Osteoblast (primary cell): Measurements from ENCODE around the gene AHNAK. TPM values are rescaled to one million over a fixed set of nuclear protein-coding genes. Genes with fewer than 3 reads are reported as not detected.
A peak's percentile ranks its signal among the peaks of the same experiment; 100 is the strongest.

Experiments used
- DNase-seq: peaks from one replicate; pipeline ENCODE4 v3.0.0; 2011; ENCODE audit warnings: low spot score, mixed read lengths; ENCODE audit not compliant: insufficient read length; ENCODE audit errors: missing footprints
- H2AFZ ChIP-seq: 2 replicates; pipeline ENCODE4 v1.6.0; 2011; ENCODE audit warnings: mild to moderate bottlenecking, low read length
- H3K27ac ChIP-seq: 2 replicates; pipeline ENCODE4 v1.5.1; 2011; ENCODE audit warnings: mild to moderate bottlenecking, low read depth, low read length, moderate library complexity
- H3K27me3 ChIP-seq: 2 replicates; pipeline ENCODE4 v1.6.0; 2012; ENCODE audit warnings: mild to moderate bottlenecking, control low read depth, inconsistent platforms, low read length, moderate library complexity; ENCODE audit not compliant: insufficient read depth
- H3K36me3 ChIP-seq: 2 replicates; pipeline ENCODE4 v1.5.1; 2011; ENCODE audit warnings: mild to moderate bottlenecking, low read length, control low read depth, moderate library complexity; ENCODE audit not compliant: insufficient read depth
- H3K4me1 ChIP-seq: 2 replicates; pipeline ENCODE4 v1.5.1; 2011; ENCODE audit warnings: mild to moderate bottlenecking, low read length, control low read depth, moderate library complexity; ENCODE audit not compliant: insufficient read depth
- H3K4me2 ChIP-seq: 2 replicates; pipeline ENCODE4 v1.6.0; 2011; ENCODE audit warnings: mild to moderate bottlenecking, low read length; ENCODE audit not compliant: insufficient read depth
- H3K4me3 ChIP-seq: fragments of 200-600 bp; sonication (generic); 3 replicates; pipeline ENCODE4 v1.5.1; 2012; ENCODE audit warnings: mild to moderate bottlenecking, low read length, inconsistent platforms; ENCODE audit not compliant: insufficient read depth
- H3K79me2 ChIP-seq: 2 replicates; pipeline ENCODE4 v1.6.0; 2012; ENCODE audit warnings: mild to moderate bottlenecking, low read length, control low read depth, inconsistent platforms; ENCODE audit not compliant: insufficient read depth
- H3K9me3 ChIP-seq: 2 replicates; pipeline ENCODE4 v1.5.1; 2011; ENCODE audit warnings: low read depth, low read length, control low read depth
- H4K20me1 ChIP-seq: 2 replicates; pipeline ENCODE4 v1.6.0; 2012; ENCODE audit warnings: mild to moderate bottlenecking, low read length, control low read depth; ENCODE audit not compliant: insufficient read depth
- total RNA-seq: library from RNA; depleted of rRNA; stranded (reverse); fragments of >200 nt; gene quantifications from 2 replicates; pipeline ENCODE4 v1.2.3, GENCODE V29; 2012
- TF ChIP-seq, protein P1 (sequence below): IDR thresholded peaks from 2 replicates; pipeline ENCODE4 v1.5.1; 2011; ENCODE audit warnings: mild to moderate bottlenecking, low read depth, low read length, moderate library complexity; ENCODE audit errors: extremely low read depth

Gene AHNAK
- total RNA-seq, 1 donor: 720 TPM

DNA sequence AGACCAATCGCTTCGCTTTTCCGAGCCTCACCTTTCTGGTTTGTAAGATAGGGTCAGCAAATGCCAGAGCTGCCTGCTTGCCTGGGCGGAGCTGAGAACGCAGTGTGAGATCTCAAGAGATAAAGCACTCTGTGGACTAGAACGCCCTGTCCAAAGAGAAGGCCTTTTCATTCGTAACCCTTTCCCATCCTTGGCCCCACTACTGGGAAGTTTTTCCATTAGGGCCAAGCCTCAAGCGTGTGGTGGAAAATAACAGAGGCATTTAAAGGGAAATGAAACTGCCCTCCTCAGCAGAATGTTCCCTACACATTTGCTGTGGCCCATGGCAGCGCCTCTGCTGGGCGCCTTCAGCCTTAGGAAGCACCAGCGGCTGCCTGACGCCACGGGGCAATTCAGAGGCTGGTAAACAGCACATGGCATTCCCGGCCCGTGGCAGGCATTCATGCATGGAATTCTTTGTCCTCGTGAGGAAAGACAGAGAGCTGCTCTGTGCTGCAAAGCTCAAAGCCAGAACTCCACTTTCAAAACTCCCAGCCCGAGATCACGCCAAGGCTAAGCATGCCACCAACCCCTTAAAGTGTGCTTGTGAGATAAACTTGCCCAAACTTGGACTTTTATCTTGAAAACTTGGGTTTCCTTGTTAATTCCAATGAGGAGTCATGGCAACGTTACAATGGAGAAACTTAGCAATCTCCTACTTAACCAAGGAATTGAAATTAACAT, 38.1 kb downstream of the AHNAK start:
- peak overlapping the region; percentile 88 for H2AFZ ChIP-seq
- DNase-seq: peak; percentile 89
- peak overlapping the region; percentile 81 for H3K27ac ChIP-seq
- TF ChIP-seq, protein P1, sequence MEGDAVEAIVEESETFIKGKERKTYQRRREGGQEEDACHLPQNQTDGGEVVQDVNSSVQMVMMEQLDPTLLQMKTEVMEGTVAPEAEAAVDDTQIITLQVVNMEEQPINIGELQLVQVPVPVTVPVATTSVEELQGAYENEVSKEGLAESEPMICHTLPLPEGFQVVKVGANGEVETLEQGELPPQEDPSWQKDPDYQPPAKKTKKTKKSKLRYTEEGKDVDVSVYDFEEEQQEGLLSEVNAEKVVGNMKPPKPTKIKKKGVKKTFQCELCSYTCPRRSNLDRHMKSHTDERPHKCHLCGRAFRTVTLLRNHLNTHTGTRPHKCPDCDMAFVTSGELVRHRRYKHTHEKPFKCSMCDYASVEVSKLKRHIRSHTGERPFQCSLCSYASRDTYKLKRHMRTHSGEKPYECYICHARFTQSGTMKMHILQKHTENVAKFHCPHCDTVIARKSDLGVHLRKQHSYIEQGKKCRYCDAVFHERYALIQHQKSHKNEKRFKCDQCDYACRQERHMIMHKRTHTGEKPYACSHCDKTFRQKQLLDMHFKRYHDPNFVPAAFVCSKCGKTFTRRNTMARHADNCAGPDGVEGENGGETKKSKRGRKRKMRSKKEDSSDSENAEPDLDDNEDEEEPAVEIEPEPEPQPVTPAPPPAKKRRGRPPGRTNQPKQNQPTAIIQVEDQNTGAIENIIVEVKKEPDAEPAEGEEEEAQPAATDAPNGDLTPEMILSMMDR: peak; percentile 69
- no peaks in the 10 kb centered on the region for H3K36me3 ChIP-seq
- H3K4me3 ChIP-seq: peak overlapping the region; percentile 52
- no peaks in the 10 kb centered on the region for H3K9me3 ChIP-seq
- H3K4me2 ChIP-seq: peak overlapping the region; percentile 82
- peaks cover 26% of the 10 kb centered on the region for H3K4me1 ChIP-seq
- no peaks in the 10 kb centered on the region for H3K79me2 ChIP-seq
- H4K20me1 ChIP-seq: no peaks in the 10 kb centered on the region
- H3K27me3 ChIP-seq: no peaks in the 10 kb centered on the region

DNA sequence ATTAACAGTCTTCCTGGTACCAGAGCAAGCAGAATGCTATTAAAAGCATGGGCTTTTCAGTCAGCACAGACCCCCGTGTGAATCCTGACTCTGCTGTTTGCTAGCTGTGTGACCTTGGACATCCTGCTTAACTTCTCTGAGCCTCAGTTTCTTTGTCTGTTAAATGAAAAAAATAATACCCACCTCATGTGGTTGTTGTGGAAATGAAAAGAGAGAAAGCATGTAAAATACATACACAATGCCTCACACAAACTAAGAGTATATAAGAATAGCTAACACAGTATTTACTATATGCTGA, 39.5 kb downstream of the AHNAK start:
- H3K4me2 ChIP-seq: no peak overlapping the region
- no peak for DNase-seq
- H3K27me3 ChIP-seq: no peaks in the 10 kb centered on the region
- no peaks in the 10 kb centered on the region for H3K36me3 ChIP-seq
- peaks cover 26% of the 10 kb centered on the region for H3K4me1 ChIP-seq
- H3K4me3 ChIP-seq: no peak overlapping the region
- TF ChIP-seq, protein P1: no peak
- no peaks in the 10 kb centered on the region for H3K79me2 ChIP-seq
- H3K27ac ChIP-seq: no peak overlapping the region
- no peaks in the 10 kb centered on the region for H4K20me1 ChIP-seq
- no peaks in the 10 kb centered on the region for H3K9me3 ChIP-seq
- no peak overlapping the region for H2AFZ ChIP-seq

DNA sequence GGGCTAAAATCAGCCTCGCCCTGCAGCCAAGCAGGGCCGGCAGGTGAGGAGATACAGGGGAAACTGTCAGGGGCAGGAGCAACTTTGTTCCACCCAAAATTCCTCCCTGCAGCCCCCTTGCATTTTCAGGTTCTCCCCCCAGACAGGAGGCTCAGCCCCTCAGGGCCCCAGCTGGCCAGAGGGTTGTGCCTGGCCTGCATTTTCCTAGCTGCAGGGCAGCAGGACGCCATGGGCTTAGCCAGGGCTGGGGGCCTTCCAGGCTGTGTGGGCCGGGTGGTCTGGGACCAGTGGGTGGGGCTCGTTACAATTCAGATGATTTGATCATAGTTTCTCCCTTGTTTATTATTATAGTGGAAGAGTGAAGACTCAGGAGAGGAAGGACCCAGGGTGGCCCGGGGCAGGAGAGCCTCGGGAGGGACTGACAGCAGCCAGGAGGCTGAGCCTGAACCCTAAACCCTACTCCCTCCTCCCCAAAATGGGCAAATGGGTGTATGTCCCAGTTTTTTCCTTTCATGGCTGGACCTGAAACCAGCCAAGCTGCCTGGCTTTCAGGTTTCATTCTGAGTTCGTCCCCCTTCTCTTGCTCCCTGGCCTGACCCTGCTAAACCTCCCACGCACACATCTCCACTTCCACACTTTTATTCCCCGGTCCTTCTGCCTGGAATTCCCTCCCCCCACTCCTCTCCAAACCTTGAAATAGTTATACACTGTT, 40.0 kb downstream of the AHNAK start:
- Histone ChIP-seq H3K27me3 (no peaks in the 10 kb centered on the region), H4K20me1 (no peaks in the 10 kb centered on the region), H3K79me2 (no peaks in the 10 kb centered on the region), H3K4me2 (no peak overlapping the region), H2AFZ (no peak overlapping the region), H3K4me1 (peaks cover 26% of the 10 kb centered on the region), H3K27ac (no peak overlapping the region), H3K4me3 (no peak overlapping the region), H3K9me3 (no peaks in the 10 kb centered on the region), H3K36me3 (no peaks in the 10 kb centered on the region)
- TF ChIP-seq, protein P1: no peak
- DNase-seq: no peak

DNA sequence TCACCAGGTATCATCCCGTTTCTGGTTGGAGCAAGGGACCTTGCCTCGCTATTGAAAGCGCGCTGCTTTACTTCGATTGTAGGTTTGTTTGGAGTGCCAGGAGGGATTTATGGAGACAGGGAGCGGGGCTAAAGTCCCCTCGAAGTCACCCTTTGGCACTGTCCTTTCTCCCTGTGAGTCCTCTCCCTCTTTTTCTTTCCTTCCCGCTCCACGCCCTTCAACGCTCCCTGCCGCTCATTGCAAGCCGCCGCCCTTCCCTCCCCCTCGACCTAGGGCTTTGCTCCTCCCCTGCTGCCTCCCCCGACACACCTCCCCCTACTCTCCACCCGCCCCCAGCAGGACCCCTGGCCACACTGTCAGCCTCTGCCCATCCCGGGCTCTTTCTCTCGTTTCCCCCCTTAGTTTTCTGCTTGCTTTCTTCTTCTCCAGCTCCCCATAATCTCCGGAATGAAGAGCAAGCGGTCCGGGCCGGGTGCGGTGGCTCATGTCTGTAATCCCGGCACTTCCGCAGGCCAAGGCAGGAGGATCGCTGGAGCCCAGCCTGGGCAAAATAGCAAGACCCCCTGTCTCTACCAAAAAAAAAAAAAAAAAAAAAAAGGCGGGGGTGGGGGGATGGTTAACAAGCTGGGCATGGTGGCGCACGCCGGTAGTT, 41.0 kb downstream of the AHNAK start:
- peaks cover 23% of the 10 kb centered on the region for H3K4me1 ChIP-seq

More for the DNA sequence above, 41.0 kb downstream of the AHNAK start:
- Histone ChIP-seq H2AFZ (peak overlapping the region; percentile 58), H4K20me1 (no peaks in the 10 kb centered on the region), H3K36me3 (no peaks in the 10 kb centered on the region), H3K27me3 (no peaks in the 10 kb centered on the region), H3K79me2 (no peaks in the 10 kb centered on the region), H3K27ac (no peak overlapping the region), H3K4me2 (peak overlapping the region; percentile 85), H3K4me3 (peak overlapping the region; percentile 64), H3K9me3 (no peaks in the 10 kb centered on the region)
- TF ChIP-seq, protein P1: no peak
- DNase-seq: no peak
